Tibial nerve (tissue), 4 donors: ENCODE data around the gene PERM1. TPM values are rescaled to one million over a fixed set of nuclear protein-coding genes. Genes with fewer than 3 reads are reported as not detected.

Experiments
- DNase-seq, 2 donors: peaks; one replicate each; pipeline ENCODE4 v3.0.0-alpha.2; 2019; ENCODE audit warnings: low spot score in 2 of 2
- H3K27ac ChIP-seq, 4 donors: fragments of 200-600 bp; sonication (generic) in 3 of 4; one replicate each; pipeline ENCODE4 v1.5.1; 2017 to 2019; ENCODE audit warnings: mild to moderate bottlenecking in 1 of 4
- H3K27me3 ChIP-seq, 2 donors: fragments of 200-600 bp; sonication (generic) in 1 of 2; one replicate each; pipeline versions ENCODE4 v1.5.1 to v1.6.0; 2017 to 2019
- H3K36me3 ChIP-seq, 3 donors: fragments of 200-600 bp; sonication (generic); one replicate each; pipeline ENCODE4 v1.5.1; 2018 to 2019
- H3K4me1 ChIP-seq, 4 donors: fragments of 200-600 bp; sonication (generic) in 3 of 4; one replicate each; pipeline ENCODE4 v1.5.1; 2017 to 2019
- H3K4me3 ChIP-seq, 4 donors: fragments of 200-600 bp; sonication (generic) in 3 of 4; one replicate each; pipeline ENCODE4 v1.5.1; 2017 to 2019; ENCODE audit warnings: mild to moderate bottlenecking in 1 of 4, moderate library complexity in 1 of 4
- H3K9me3 ChIP-seq, 4 donors: fragments of 200-600 bp; sonication (generic) in 3 of 4; one replicate each; pipeline ENCODE4 v1.5.1; 2017 to 2019
- CTCF ChIP-seq, 5 experiments: fragments of 200-600 bp in 3 of 5; fragments of 450-650 bp in 2 of 5; sonication (generic) in 3 of 5; IDR thresholded peaks; one replicate each; pipeline ENCODE4 v1.5.1; 2016 to 2019; ENCODE audit warnings: antibody characterized with exemption in 5 of 5, mild to moderate bottlenecking in 3 of 5, moderate library complexity in 2 of 5
- EP300 ChIP-seq, 2 donors: sonication (generic); formaldehyde crosslinking; IDR thresholded peaks; one replicate each; pipeline ENCODE4 v1.6.1; 2017; ENCODE audit warnings: antibody characterized with exemption in 2 of 2, mild to moderate bottlenecking in 1 of 2
- POLR2A ChIP-seq, 2 donors: fragments of 450-650 bp; IDR thresholded peaks; one replicate each; pipeline ENCODE4 v1.6.1; 2017; ENCODE audit warnings: antibody characterized with exemption in 2 of 2, mild to moderate bottlenecking in 2 of 2, moderate library complexity in 2 of 2
- WGBS, 2 donors: methylation state at CpG; one replicate each; pipeline ENCODE4 v1.1.5; 2018; 5-methylcytosine and 5-hydroxymethylcytosine counted together
- total RNA-seq, 4 donors: library from RNA; depleted of rRNA; stranded (reverse); fragments of >200 nt; gene quantifications; one replicate each; pipeline ENCODE4 v1.1.0, GENCODE V29; 2016

PERM1 gene
- total RNA-seq, 4 donors from 2014 or later: 0.22 to 0.78 TPM; not detected in 2

- Histone ChIP-seq H3K4me3 (no peak overlapping the region), H3K27ac (no peak overlapping the region), H3K4me1 (peaks cover 0 to 13% (median 5%) of the 10 kb centered on the region in 4 donors), H3K27me3 (peaks cover 2 to 91% of the 10 kb centered on the region in 2 donors), H3K36me3 (no peaks in the 10 kb centered on the region), H3K9me3 (no peaks in the 10 kb centered on the region)
- 71 to 81% methylated on average over 21 to 26 of the region's 34 CpGs for WGBS, 2 donors
- no peak for DNase-seq
- TF ChIP-seq EP300 (IDR thresholded peaks at IDR 0.05) (no peak), POLR2A (IDR thresholded peaks at IDR 0.05) (no peak), CTCF (IDR thresholded peaks at IDR 0.05) (no peak)
Observed at GRCh38 chr1:971751-972506, 10.0 kb downstream of the PERM1 start.

- TF ChIP-seq EP300 (IDR thresholded peaks at IDR 0.05) (no peak), CTCF (IDR thresholded peaks at IDR 0.05) (no peak), POLR2A (IDR thresholded peaks at IDR 0.05) (no peak)
- Histone ChIP-seq H3K27me3 (peaks cover 2 to 92% of the 10 kb centered on the region in 2 donors), H3K4me1 (peaks cover 0 to 17% (median 11%) of the 10 kb centered on the region in 4 donors), H3K36me3 (no peaks in the 10 kb centered on the region), H3K9me3 (no peaks in the 10 kb centered on the region), H3K27ac (no peak overlapping the region), H3K4me3 (no peak overlapping the region)
- 31 to 34% methylated on average over 28 to 33 of the region's 42 CpGs for WGBS, 2 donors
- DNase-seq: no peak
Observed at GRCh38 chr1:970973-971730, 10.7 kb downstream of the PERM1 start.

GRCh38 chr1:970242-970972 is 11.5 kb downstream of the PERM1 start:
- H3K27me3 ChIP-seq: peaks cover 2 to 89% of the 10 kb centered on the region in 2 donors
- TF ChIP-seq EP300 (IDR thresholded peaks at IDR 0.05) (no peak), POLR2A (IDR thresholded peaks at IDR 0.05) (no peak), CTCF (IDR thresholded peaks at IDR 0.05) (no peak)
- no peak for DNase-seq
- H3K4me1 ChIP-seq: peaks cover 0 to 17% (median 13%) of the 10 kb centered on the region in 4 donors
- H3K9me3 ChIP-seq: no peaks in the 10 kb centered on the region
- peaks cover 0 to under 1% (median 0%) of the 10 kb centered on the region in 3 donors for H3K36me3 ChIP-seq
- H3K4me3 ChIP-seq: no peak overlapping the region
- no peak overlapping the region for H3K27ac ChIP-seq
- 16 to 25% methylated on average over 15 to 22 of the region's 33 CpGs for WGBS, 2 donors

GRCh38 chr1:969260-969855 is 12.5 kb downstream of the PERM1 start:
- no peak overlapping the region for H3K27ac ChIP-seq
- no peak for DNase-seq
- no peaks in the 10 kb centered on the region for H3K9me3 ChIP-seq
- peaks cover 0 to 8% (median 0%) of the 10 kb centered on the region in 3 donors for H3K36me3 ChIP-seq
- TF ChIP-seq CTCF (IDR thresholded peaks at IDR 0.05) (no peak), POLR2A (IDR thresholded peaks at IDR 0.05) (no peak), EP300 (IDR thresholded peaks at IDR 0.05) (no peak)
- 82% methylated on average over 15 of the region's 15 CpGs for WGBS, 2 donors
- no peak overlapping the region for H3K4me3 ChIP-seq
- peaks cover 2 to 78% of the 10 kb centered on the region in 2 donors for H3K27me3 ChIP-seq
- H3K4me1 ChIP-seq: peaks cover 0 to 17% (median 13%) of the 10 kb centered on the region in 4 donors
